KMS-11 (cell line): Measurements from ENCODE around the gene E4F1.

Source experiments
- H2AFZ ChIP-seq: fragments of 200-600 bp; sonication (generic); 2 replicates; pipeline ENCODE4 v1.6.1; 2016; ENCODE audit warnings: antibody characterized with exemption, mixed run types, low read depth
- H3K27ac ChIP-seq: fragments of 200-600 bp; sonication (generic); 2 replicates; pipeline ENCODE4 v1.6.1; 2016; ENCODE audit warnings: mild to moderate bottlenecking, mixed run types
- H3K27me3 ChIP-seq: fragments of 200-600 bp; sonication (generic); 2 replicates; pipeline ENCODE4 v1.6.1; 2017; ENCODE audit warnings: mild to moderate bottlenecking, low read depth, mixed run types, moderate library complexity; ENCODE audit not compliant: insufficient read depth
- H3K36me3 ChIP-seq: fragments of 200-600 bp; sonication (generic); 2 replicates; pipeline ENCODE4 v1.6.1; 2017; ENCODE audit warnings: mild to moderate bottlenecking, mixed run types; ENCODE audit not compliant: insufficient read depth
- H3K4me1 ChIP-seq: fragments of 200-600 bp; sonication (generic); 2 replicates; pipeline ENCODE4 v1.6.1; 2016; ENCODE audit warnings: mild to moderate bottlenecking, low read depth, mixed run types; ENCODE audit not compliant: poor library complexity, severe bottlenecking
- H3K4me2 ChIP-seq: fragments of 200-600 bp; sonication (generic); 2 replicates; pipeline ENCODE4 v1.7.0; 2016; ENCODE audit warnings: mild to moderate bottlenecking, mixed run types
- H3K4me3 ChIP-seq: fragments of 200-600 bp; sonication (generic); IDR thresholded peaks from 2 replicates; pipeline ENCODE4 v1.6.1; 2017; ENCODE audit warnings: low read depth, low read length, mixed read lengths; ENCODE audit not compliant: insufficient read depth
- H3K79me2 ChIP-seq: fragments of 200-600 bp; sonication (generic); 2 replicates; pipeline ENCODE4 v1.6.1; 2016; ENCODE audit warnings: low read depth, mixed run types; ENCODE audit not compliant: insufficient read depth
- H3K9ac ChIP-seq: fragments of 200-600 bp; sonication (generic); 2 replicates; pipeline ENCODE4 v1.6.1; 2016; ENCODE audit warnings: mild to moderate bottlenecking, mixed run types
- H4K20me1 ChIP-seq: fragments of 200-600 bp; sonication (generic); 2 replicates; pipeline ENCODE4 v1.6.1; 2016; ENCODE audit warnings: mild to moderate bottlenecking, mixed run types; ENCODE audit not compliant: insufficient read depth
- TF ChIP-seq, protein P1 (sequence below): fragments of 200-600 bp; sonication (generic); conservative IDR thresholded peaks from 2 replicates; pipeline ENCODE4 v1.6.1; 2017; ENCODE audit warnings: low read depth, mild to moderate bottlenecking, antibody characterized with exemption, low read length, moderate library complexity, mixed read lengths

Gene E4F1

DNA sequence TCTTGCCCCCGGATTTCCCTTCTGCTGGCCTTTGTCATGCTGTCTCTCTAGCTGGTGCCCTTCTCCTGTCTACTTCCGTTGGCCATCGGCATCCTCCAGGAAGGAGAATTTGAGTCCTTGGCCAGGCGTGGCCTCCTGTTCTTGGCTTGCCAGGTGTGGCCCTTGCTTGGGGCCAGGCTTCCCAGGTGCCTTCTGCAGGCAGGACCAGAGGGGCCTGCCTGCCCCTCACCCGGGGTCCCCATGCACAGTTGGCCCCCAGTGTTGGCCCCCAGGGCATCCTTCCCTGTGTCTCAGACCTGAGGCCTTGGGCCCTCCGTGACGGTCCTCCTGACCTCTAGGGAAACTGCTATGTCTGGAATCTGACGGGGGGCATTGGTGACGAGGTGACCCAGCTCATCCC lies 15.5 kb upstream of the E4F1 start:
- Histone ChIP-seq H3K27me3 (no peaks in the 10 kb centered on the region), H3K4me2 (no peak overlapping the region), H3K4me1 (peaks cover 20% of the 10 kb centered on the region), H2AFZ (no peak overlapping the region), H3K79me2 (peaks cover 13% of the 10 kb centered on the region), H4K20me1 (no peaks in the 10 kb centered on the region), H3K36me3 (no peaks in the 10 kb centered on the region), H3K4me3 (no peak overlapping the region), H3K27ac (no peak overlapping the region), H3K9ac (no peak overlapping the region)
- TF ChIP-seq, protein P1, sequence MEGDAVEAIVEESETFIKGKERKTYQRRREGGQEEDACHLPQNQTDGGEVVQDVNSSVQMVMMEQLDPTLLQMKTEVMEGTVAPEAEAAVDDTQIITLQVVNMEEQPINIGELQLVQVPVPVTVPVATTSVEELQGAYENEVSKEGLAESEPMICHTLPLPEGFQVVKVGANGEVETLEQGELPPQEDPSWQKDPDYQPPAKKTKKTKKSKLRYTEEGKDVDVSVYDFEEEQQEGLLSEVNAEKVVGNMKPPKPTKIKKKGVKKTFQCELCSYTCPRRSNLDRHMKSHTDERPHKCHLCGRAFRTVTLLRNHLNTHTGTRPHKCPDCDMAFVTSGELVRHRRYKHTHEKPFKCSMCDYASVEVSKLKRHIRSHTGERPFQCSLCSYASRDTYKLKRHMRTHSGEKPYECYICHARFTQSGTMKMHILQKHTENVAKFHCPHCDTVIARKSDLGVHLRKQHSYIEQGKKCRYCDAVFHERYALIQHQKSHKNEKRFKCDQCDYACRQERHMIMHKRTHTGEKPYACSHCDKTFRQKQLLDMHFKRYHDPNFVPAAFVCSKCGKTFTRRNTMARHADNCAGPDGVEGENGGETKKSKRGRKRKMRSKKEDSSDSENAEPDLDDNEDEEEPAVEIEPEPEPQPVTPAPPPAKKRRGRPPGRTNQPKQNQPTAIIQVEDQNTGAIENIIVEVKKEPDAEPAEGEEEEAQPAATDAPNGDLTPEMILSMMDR, result no peak

DNA sequence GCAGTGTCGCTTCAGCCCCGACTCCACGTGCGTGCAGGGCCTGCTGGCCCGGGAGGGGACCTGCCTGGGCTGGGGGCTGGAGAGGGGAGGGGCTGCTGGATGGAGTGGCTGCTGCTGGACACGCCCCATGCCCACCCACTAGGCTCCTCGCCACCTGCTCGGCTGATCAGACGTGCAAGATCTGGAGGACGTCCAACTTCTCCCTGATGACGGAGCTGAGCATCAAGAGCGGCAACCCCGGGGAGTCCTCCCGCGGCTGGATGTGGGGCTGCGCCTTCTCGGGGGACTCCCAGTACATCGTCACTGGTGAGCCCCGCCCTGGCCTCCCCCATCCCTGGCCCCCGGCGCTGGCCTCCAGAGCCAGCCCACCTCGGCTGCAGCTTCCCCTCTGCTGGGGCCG lies 15.1 kb upstream of the E4F1 start:
- Histone ChIP-seq H3K4me2 (no peak overlapping the region), H4K20me1 (no peaks in the 10 kb centered on the region), H3K79me2 (peaks cover 17% of the 10 kb centered on the region), H2AFZ (no peak overlapping the region), H3K4me1 (peaks cover 25% of the 10 kb centered on the region), H3K27ac (no peak overlapping the region), H3K27me3 (no peaks in the 10 kb centered on the region), H3K9ac (no peak overlapping the region), H3K36me3 (no peaks in the 10 kb centered on the region), H3K4me3 (no peak overlapping the region)
- TF ChIP-seq, protein P1, result no peak

DNA sequence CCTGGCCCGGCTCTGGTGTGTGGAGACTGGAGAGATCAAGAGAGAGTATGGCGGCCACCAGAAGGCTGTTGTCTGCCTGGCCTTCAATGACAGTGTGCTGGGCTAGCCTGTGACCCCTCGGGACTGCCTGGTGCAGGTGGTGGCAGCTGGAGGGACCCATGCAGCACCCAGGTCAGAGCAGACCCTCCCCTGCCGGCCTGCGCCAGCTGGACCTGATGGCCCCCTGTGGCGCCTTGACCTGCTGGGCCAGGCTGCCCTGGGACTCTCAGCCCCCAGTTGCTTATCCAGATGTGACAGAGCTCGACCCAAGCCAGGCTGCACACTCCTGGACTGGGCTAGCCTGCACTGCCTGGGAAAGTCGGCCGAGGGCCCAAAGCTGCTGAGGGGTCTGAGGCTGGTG lies 14.6 kb upstream of the E4F1 start:
- Histone ChIP-seq H3K79me2 (peaks cover 22% of the 10 kb centered on the region), H2AFZ (no peak overlapping the region), H3K36me3 (no peaks in the 10 kb centered on the region), H3K27me3 (no peaks in the 10 kb centered on the region), H3K9ac (no peak overlapping the region), H3K4me3 (no peak overlapping the region), H3K4me1 (peaks cover 29% of the 10 kb centered on the region), H3K4me2 (no peak overlapping the region), H3K27ac (no peak overlapping the region), H4K20me1 (no peaks in the 10 kb centered on the region)
- TF ChIP-seq, protein P1, result no peak

DNA sequence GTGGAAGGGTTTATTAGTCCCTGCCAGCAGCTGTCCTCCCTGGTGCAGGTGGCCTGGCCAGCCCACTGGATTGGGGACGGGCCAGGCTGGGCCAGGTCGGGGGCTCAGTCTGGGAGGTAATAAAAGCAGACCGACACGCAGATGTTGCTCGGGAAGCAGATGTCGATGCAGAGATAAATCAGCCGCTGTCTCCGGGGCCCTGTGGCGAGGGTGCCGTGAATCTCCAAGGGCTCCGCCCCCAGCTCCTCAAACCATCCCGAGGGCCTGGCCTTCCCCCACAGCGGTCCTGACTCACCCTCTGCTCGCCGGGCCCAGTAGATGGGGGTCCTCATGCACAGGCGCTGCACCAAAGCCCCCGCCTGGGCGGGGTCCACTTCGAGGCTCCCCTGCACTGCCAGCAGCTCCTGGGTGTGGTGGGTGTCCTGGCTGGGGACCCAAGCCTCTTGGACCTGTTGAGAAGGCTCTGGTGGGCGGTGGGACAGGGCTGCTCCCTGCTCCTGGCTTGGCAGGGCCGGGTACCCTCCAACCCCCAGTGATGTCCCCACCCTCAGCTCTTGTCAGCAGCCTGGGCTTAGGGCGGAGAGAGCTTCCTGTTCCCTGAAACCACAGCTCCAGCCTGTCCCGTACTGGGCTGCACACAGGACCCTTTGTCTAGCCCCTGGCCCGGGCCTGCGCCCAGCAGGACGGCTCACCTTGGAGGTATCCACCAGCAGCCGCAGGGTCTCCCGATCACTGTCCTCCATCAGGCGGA lies 14.0 kb upstream of the E4F1 start:
- no peak overlapping the region for H3K4me3 ChIP-seq
- H3K27ac ChIP-seq, result no peak overlapping the region
- H3K27me3 ChIP-seq, result no peaks in the 10 kb centered on the region
- no peak overlapping the region for H2AFZ ChIP-seq
- peaks cover 27% of the 10 kb centered on the region for H3K4me1 ChIP-seq
- peaks cover 22% of the 10 kb centered on the region for H3K79me2 ChIP-seq
- H3K4me2 ChIP-seq, result no peak overlapping the region
- H3K36me3 ChIP-seq, result no peaks in the 10 kb centered on the region
- H4K20me1 ChIP-seq, result no peaks in the 10 kb centered on the region
- H3K9ac ChIP-seq, result no peak overlapping the region
- TF ChIP-seq, protein P1, result no peak
